GM19455 (cell line): ENCODE data around the gene UNC5A.

Experiments
- ATAC-seq: cut with Tn5 transposase; IDR thresholded peaks from one replicate; pipeline ENCODE4 v1.9.1; 2021; ENCODE audit not compliant: unreplicated experiment

UNC5A gene

GRCh38 chr5:176877793-176878331, 67.5 kb downstream of the UNC5A start:
- no peak for ATAC-seq

GRCh38 chr5:176878463-176878862, 68.1 kb downstream of the UNC5A start:
- ATAC-seq, result no peak

DNA sequence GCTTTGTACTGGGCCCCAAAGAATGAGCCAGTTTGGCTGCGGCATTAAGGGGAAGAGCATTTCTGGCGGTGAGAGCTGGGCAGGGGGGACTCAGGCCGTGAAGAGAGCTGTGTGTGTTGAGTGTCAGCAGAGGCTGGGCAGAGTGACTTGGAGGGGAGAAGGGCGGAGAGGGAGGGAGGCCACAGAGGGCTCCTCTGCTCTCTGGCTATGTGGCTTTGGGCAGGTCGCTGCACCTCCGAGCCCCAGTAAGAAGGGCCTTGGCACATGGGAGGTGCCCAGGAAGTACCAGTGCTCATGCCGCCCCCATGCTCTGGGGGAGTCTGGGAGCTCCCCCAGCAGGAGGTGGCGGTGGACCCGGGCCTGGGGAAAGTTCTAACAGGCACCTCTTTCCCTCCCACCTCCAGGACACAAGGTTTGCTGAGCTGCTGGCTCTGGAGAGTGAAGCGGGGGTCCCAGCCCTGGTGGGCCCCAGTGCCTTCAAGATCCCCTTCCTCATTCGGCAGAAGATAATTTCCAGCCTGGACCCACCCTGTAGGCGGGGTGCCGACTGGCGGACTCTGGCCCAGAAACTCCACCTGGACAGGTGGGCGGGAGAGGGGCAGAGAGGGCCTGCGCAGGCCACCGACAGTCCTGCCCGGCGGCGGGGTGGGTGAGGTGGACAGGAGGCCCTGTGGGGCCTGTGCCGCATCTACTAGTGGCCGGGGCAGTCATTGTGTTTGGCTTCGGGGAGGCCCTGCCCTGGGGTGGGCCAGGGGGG, 68.7 kb downstream of the UNC5A start:
- no peak for ATAC-seq

GRCh38 chr5:176879663-176880361, 69.5 kb downstream of the UNC5A start:
- ATAC-seq, result no peak

GRCh38 chr5:176880366-176881020, 70.1 kb downstream of the UNC5A start:
- no peak for ATAC-seq

GRCh38 chr5:176881021-176881749, 70.8 kb downstream of the UNC5A start:
- ATAC-seq, result no peak

DNA sequence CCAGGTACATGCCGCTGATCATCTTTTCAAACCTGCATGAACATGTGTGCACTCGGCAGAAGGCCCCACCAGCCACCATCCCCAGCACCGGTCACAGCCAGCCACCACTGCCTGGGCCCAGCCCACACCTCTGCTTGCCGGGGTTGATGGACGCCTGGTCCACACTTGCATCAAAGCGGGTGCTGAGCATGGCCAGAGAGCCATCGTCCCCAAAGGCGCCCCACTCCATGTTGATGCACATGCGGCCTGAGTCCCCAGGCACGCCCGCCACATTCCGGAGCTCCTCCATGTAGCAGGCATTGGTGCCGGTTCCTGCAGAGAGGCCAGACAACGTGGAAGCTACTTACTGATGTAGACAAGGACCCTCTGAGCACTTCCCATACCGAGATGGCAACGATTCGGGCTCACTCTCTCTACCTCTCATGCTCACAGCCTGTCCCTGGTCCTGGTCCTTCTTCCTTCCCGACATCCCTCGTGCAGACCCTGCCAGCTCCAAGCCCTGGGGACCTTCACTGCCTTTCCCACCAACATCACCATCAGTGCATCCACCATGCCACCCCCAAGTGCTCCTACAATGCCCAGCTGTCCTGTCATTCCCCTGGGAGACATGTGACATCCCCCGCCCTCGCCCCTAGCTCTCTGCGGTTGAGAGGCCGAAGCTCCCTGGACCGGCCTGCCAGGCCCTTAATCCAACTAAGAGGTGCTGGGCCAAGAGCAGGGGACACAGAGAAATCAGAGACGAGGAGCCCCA, 71.6 kb downstream of the UNC5A start:
- no peak for ATAC-seq

DNA sequence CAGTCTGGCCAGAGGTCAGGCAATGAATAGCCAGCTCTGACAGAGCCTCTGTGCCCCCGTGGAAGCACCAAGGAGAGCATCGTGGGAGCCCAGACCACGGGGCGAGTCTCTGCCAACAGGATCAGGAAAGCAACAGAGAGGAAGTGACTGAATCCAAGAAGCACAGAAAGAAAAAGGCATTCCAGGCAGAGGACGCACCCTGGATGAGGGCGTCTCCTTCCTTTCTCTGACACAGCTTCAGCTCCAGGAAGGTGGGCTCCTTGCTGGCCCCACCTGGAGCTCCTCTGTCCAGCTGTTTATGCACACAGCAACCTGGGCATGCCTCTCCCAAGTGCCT, 72.2 kb downstream of the UNC5A start:
- ATAC-seq, result no peak

DNA sequence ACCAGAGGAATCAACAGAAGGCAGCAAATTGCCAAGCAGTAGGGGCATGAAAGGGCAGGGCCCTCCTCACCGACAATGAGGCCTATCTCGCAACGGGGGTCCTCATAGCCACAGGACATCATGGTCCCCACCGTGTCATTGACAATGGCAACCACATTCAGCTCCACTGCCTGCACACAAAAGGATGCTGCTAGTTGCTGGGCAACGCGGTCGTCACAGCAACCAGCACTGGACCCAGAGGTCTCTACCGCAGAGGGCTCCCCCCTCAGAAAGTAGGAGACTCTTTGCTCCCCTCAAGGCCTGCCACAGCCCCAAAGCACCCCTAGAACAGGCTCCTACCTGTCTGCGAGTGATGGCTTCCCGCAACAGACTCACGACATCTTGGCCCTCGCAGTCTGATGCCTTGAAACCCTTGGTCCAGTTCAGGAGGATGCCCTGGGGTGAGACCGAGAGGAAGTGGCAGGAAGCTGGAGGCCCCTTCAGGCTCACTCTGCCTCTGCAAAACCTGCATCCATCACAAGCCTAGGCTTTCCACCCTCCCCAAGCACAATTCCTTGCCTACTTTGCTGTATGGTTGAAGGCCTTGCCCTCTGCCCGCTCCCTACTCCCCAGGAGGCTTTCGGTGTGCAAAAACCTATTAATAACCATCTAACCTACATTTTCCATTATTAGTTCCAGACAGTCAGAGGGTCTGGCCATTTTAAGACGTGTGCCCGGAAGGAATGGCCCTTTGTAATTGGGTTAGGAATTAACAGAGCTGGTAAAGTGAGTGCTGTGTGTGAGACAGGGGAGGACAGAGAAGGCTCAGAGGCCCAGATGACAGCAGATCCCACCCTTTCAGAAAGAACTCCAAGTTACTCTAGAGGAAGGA, 73.6 kb downstream of the UNC5A start:
- ATAC-seq, result no peak

DNA sequence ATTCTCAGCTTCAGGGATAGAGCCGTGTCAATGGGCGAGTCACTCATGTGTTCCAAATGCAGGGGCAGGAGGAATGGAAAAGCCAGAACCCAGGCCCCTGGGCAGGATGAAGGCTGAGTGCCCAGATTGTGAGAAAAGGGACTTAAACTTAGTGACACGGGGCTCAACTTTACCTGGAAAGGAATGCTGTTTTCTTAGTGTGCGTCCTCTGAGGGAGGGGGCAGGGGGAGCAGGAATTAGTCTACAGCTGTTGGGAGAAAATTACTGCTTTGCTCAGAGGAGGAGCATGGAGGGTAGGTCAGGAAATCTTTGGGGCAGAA, 74.2 kb downstream of the UNC5A start:
- ATAC-seq, result no peak

GRCh38 chr5:176886336-176887251, 76.2 kb downstream of the UNC5A start:
- no peak for ATAC-seq

DNA sequence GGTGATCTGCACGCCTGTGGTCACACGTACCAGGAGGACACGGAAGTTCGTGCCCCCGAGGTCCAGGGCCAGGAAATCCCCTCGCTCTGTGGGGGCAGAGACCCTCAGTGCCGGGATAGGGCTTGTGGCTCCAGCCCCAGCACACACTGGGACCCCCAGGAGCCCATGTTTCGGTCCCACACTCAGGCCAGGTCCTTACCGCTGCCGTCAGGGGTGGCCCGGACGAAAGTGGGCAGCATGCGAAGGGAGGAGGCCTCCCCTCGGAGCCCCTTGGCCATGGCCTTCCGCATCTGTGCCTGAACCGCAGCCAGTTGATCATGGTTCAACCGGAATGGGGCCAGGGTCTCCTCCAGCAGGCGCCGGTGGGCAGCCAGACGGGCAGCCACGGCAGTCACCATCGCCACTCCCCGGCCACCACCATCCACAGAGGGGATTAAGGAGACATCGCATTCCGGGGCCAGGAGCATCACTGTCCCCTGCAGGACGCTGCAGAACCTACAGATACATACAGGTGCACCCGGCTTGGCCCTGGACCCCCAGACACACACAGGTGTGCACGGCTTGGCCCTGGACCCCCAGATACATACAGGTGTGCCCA, 77.0 kb downstream of the UNC5A start:
- no peak for ATAC-seq

- ATAC-seq, result no peak
Measured at GRCh38 chr5:176888016-176888864, 77.9 kb downstream of the UNC5A start.

- no peak for ATAC-seq
Measured at GRCh38 chr5:176888865-176889165, 78.5 kb downstream of the UNC5A start.

GRCh38 chr5:176889321-176890280, 79.2 kb downstream of the UNC5A start:
- no peak for ATAC-seq
